HUDEP-2 (cell line): ENCODE measurements around the gene EDN3.

Experiments
- DNase-seq, 76 experiments: peaks; one replicate each; lab custom pipeline; 2025; ENCODE audit not compliant: unreplicated experiment in 76 of 76; lab: John Stamatoyannopoulos, UW

The EDN3 gene

GRCh38 chr20:59300333-59301081, at the start of gene EDN3:
EDN3 (plus strand) TSS chr20:59300611; CDS start chr20:59300813, 202 bp downstream.
- no peak for DNase-seq

- no peak for DNase-seq
Measured at GRCh38 chr20:59253325-59253724, 47.1 kb upstream of the EDN3 start.

GRCh38 chr20:59253779-59254319, 46.6 kb upstream of the EDN3 start:
- DNase-seq = no peak

- DNase-seq = no peak
Measured at GRCh38 chr20:59255256-59255655, 45.2 kb upstream of the EDN3 start.

- DNase-seq = no peak
Measured at GRCh38 chr20:59258221-59258621, 42.2 kb upstream of the EDN3 start.

- DNase-seq = no peak
Measured at GRCh38 chr20:59259946-59260345, 40.5 kb upstream of the EDN3 start.

- DNase-seq = no peak
Measured at GRCh38 chr20:59265298-59265697, 35.1 kb upstream of the EDN3 start.

- no peak for DNase-seq
Measured at GRCh38 chr20:59268870-59269269, 31.5 kb upstream of the EDN3 start.

GRCh38 chr20:59269411-59270025, 30.9 kb upstream of the EDN3 start:
- DNase-seq = no peak

- no peak for DNase-seq
Measured at GRCh38 chr20:59270380-59270779, 30.0 kb upstream of the EDN3 start.

- peak in 1 of 76 experiments; percentile 1 for DNase-seq
Measured at GRCh38 chr20:59273739-59274357, 26.6 kb upstream of the EDN3 start.

- no peak for DNase-seq
Measured at GRCh38 chr20:59276938-59277337, 23.5 kb upstream of the EDN3 start.

GRCh38 chr20:59284470-59284869, 15.9 kb upstream of the EDN3 start:
- no peak for DNase-seq

- DNase-seq = no peak
Measured at GRCh38 chr20:59289994-59290393, 10.4 kb upstream of the EDN3 start.

GRCh38 chr20:59291740-59292383, 8.5 kb upstream of the EDN3 start:
- no peak for DNase-seq

- no peak for DNase-seq
Measured at GRCh38 chr20:59295531-59295930, 4.9 kb upstream of the EDN3 start.

GRCh38 chr20:59297686-59298085, 2.7 kb upstream of the EDN3 start:
- DNase-seq = no peak

- DNase-seq = no peak
Measured at GRCh38 chr20:59299945-59300332, 472 bp upstream of the EDN3 start.

GRCh38 chr20:59301343-59302007, 1.1 kb downstream of the EDN3 start:
- DNase-seq = no peak

GRCh38 chr20:59305908-59306655, 5.7 kb downstream of the EDN3 start:
- DNase-seq = no peak
